HEK293 (cell line): ENCODE results near the gene ABCG1.

Experiments
- CTCF ChIA-PET: fragments of 350-600 bp; formaldehyde crosslinking; extraction: SDS; loops from one replicate; lab custom pipeline; 2021; ENCODE audit warnings: antibody characterized with exemption; lab: Yijun Ruan, JAX
- POLR2A ChIA-PET: fragments of 300-600 bp; formaldehyde crosslinking; extraction: SDS; loops from one replicate; lab custom pipeline; 2020; ENCODE audit warnings: antibody characterized with exemption, inconsistent platforms; lab: Yijun Ruan, JAX
- H3K27ac ChIP-seq: fragments of 200-500 bp; sonication (Bioruptor generic); 2 replicates; pipeline ENCODE4 v1.5.1; 2014; ENCODE audit warnings: low read depth, low read length, control low read depth, inconsistent platforms; ENCODE audit errors: extremely low read depth
- H3K36me3 ChIP-seq, 2 experiments: fragments of 200-500 bp in 1 of 2; sonication (Bioruptor generic) in 1 of 2; 1 replicate in 1 of 2; 2 replicates in 1 of 2; pipeline ENCODE4 v1.5.1; 2014 to 2017; ENCODE audit warnings: inconsistent platforms in 2 of 2, low read length in 2 of 2; ENCODE audit not compliant: control insufficient read depth in 2 of 2, insufficient read depth in 1 of 2
- H3K4me1 ChIP-seq: fragments of 200-500 bp; sonication (Bioruptor generic); 2 replicates; pipeline ENCODE4 v1.5.1; 2014; ENCODE audit warnings: mild to moderate bottlenecking, low read length, inconsistent platforms; ENCODE audit not compliant: control insufficient read depth, insufficient read depth
- H3K4me3 ChIP-seq: 2 replicates; pipeline ENCODE4 v1.5.1; 2011; ENCODE audit warnings: low read depth, mild to moderate bottlenecking, control low read depth, low read length, moderate library complexity
- H3K9me3 ChIP-seq: fragments of 200-500 bp; sonication (Bioruptor generic); 2 replicates; pipeline ENCODE4 v1.5.1; 2014; ENCODE audit warnings: low read depth, low read length, inconsistent platforms; ENCODE audit not compliant: control insufficient read depth, insufficient read depth
- KLF1 ChIP-seq: fragments of 450-650 bp; formaldehyde crosslinking; IDR thresholded peaks from 2 replicates; pipeline ENCODE4 v1.5.1; 2016; ENCODE audit warnings: missing biosample characterization, missing genetic modification characterization
- KLF8 ChIP-seq: fragments of 450-650 bp; formaldehyde crosslinking; IDR thresholded peaks from 2 replicates; pipeline ENCODE4 v1.5.1; 2016; ENCODE audit warnings: missing biosample characterization, missing genetic modification characterization
- MZF1 ChIP-seq: fragments of 450-650 bp; formaldehyde crosslinking; IDR thresholded peaks from 2 replicates; pipeline ENCODE4 v1.5.1; 2017; ENCODE audit warnings: missing biosample characterization, missing genetic modification characterization, borderline replicate concordance
- YY2 ChIP-seq: fragments of 450-650 bp; formaldehyde crosslinking; IDR thresholded peaks from 2 replicates; pipeline ENCODE4 v1.5.1; 2016; ENCODE audit warnings: missing biosample characterization, missing genetic modification characterization
- ZEB2 ChIP-seq: fragments of 450-650 bp; formaldehyde crosslinking; IDR thresholded peaks from 2 replicates; pipeline ENCODE4 v1.5.1; 2016; ENCODE audit warnings: missing biosample characterization, missing genetic modification characterization
- ZFHX2 ChIP-seq: fragments of 450-650 bp; formaldehyde crosslinking; conservative IDR thresholded peaks from 2 replicates; pipeline ENCODE4 v1.5.1; 2016; ENCODE audit warnings: missing biosample characterization, missing genetic modification characterization
- ZNF121 ChIP-seq: fragments of 450-650 bp; formaldehyde crosslinking; IDR thresholded peaks from 2 replicates; pipeline ENCODE4 v1.5.1; 2016; ENCODE audit warnings: missing biosample characterization, missing genetic modification characterization
- ZNF23 ChIP-seq: fragments of 450-650 bp; formaldehyde crosslinking; IDR thresholded peaks from 2 replicates; pipeline ENCODE4 v1.5.1; 2016; ENCODE audit warnings: missing biosample characterization, missing genetic modification characterization, borderline replicate concordance
- ZNF391 ChIP-seq: fragments of 450-650 bp; formaldehyde crosslinking; IDR thresholded peaks from 2 replicates; pipeline ENCODE4 v1.5.1; 2016; ENCODE audit warnings: low read depth, missing biosample characterization, missing genetic modification characterization, borderline replicate concordance
- ZNF404 ChIP-seq: fragments of 450-650 bp; formaldehyde crosslinking; IDR thresholded peaks from 2 replicates; pipeline ENCODE4 v1.5.1; 2017; ENCODE audit warnings: missing biosample characterization, missing genetic modification characterization
- ZNF530 ChIP-seq: fragments of 450-650 bp; formaldehyde crosslinking; IDR thresholded peaks from 2 replicates; pipeline ENCODE4 v1.5.1; 2016; ENCODE audit warnings: low read depth, missing biosample characterization, missing genetic modification characterization
- ZNF600 ChIP-seq: fragments of 450-650 bp; formaldehyde crosslinking; IDR thresholded peaks from 2 replicates; pipeline ENCODE4 v1.5.1; 2016; ENCODE audit warnings: missing biosample characterization, missing genetic modification characterization
- ZNF621 ChIP-seq: fragments of 450-650 bp; formaldehyde crosslinking; IDR thresholded peaks from 2 replicates; pipeline ENCODE4 v1.5.1; 2017; ENCODE audit warnings: missing biosample characterization, missing genetic modification characterization
- ZNF677 ChIP-seq: fragments of 450-650 bp; IDR thresholded peaks from 2 replicates; pipeline ENCODE4 v1.5.0; 2018; ENCODE audit warnings: missing biosample characterization, mild to moderate bottlenecking, missing genetic modification characterization, moderate library complexity
- ZSCAN16 ChIP-seq: fragments of 450-650 bp; formaldehyde crosslinking; IDR thresholded peaks from 2 replicates; pipeline ENCODE4 v1.5.1; 2016; ENCODE audit warnings: missing biosample characterization, missing genetic modification characterization
- ZSCAN30 ChIP-seq: fragments of 450-650 bp; IDR thresholded peaks from 2 replicates; pipeline ENCODE4 v1.5.1; 2018; ENCODE audit warnings: missing biosample characterization, mild to moderate bottlenecking, missing genetic modification characterization, moderate library complexity
- TF ChIP-seq, protein P1 (sequence below): fragments of 450-650 bp; formaldehyde crosslinking; IDR thresholded peaks from 2 replicates; pipeline ENCODE4 v1.5.1; 2017; ENCODE audit warnings: missing biosample characterization, missing genetic modification characterization
- TF ChIP-seq, protein P2 (sequence below): fragments of 450-650 bp; formaldehyde crosslinking; IDR thresholded peaks from 2 replicates; pipeline ENCODE4 v1.5.1; 2016; ENCODE audit warnings: missing biosample characterization, missing genetic modification characterization
- TF ChIP-seq, protein P3 (sequence below): fragments of 450-650 bp; formaldehyde crosslinking; IDR thresholded peaks from 2 replicates; pipeline ENCODE4 v1.5.1; 2016; ENCODE audit warnings: missing biosample characterization, missing genetic modification characterization
- TF ChIP-seq, protein P4 (sequence below): fragments of 450-650 bp; formaldehyde crosslinking; IDR thresholded peaks from 2 replicates; pipeline ENCODE4 v1.5.1; 2016; ENCODE audit warnings: missing biosample characterization, missing genetic modification characterization

The ABCG1 gene

DNA sequence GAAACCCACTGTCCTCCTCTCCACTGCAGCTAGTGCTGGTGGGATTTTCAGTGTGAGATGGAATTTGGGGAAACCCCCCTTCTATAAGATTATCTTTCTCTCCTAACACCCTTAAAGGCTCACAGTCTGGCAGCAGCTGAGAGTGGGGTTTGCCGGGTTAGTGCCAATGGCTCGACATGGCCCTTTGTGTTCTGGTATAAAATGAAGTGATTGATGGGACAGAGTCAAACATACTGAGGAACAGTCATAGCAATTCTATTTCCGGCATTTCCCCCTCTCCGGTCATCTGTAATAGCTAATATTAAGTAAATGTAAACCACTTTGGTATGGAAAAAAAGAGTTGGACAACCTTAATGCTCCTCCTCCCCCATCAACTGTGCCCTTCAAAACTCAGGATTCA, 58.7 kb downstream of the ABCG1 start:
- H3K4me3 ChIP-seq: no peak overlapping the region
- CTCF ChIA-PET: interaction anchor here (1.4 to 2.0 kb wide), 3 partner anchors 18 to 127 kb away, joined by 3 to 9 read pairs (median 5); no protein-coding TSS in a partner anchor
- no peaks in the 10 kb centered on the region for H3K36me3 ChIP-seq
- POLR2A ChIA-PET: no interaction called here
- TF ChIP-seq ZNF677: no peak
- TF ChIP-seq ZNF404 (tag by site-specific recombination): no peak
- TF ChIP-seq ZNF121 (tag by site-specific recombination): no peak
- TF ChIP-seq ZSCAN16 (tag by site-specific recombination): no peak
- no peak for TF ChIP-seq ZNF621 (tag by site-specific recombination)
- TF ChIP-seq, protein P1, sequence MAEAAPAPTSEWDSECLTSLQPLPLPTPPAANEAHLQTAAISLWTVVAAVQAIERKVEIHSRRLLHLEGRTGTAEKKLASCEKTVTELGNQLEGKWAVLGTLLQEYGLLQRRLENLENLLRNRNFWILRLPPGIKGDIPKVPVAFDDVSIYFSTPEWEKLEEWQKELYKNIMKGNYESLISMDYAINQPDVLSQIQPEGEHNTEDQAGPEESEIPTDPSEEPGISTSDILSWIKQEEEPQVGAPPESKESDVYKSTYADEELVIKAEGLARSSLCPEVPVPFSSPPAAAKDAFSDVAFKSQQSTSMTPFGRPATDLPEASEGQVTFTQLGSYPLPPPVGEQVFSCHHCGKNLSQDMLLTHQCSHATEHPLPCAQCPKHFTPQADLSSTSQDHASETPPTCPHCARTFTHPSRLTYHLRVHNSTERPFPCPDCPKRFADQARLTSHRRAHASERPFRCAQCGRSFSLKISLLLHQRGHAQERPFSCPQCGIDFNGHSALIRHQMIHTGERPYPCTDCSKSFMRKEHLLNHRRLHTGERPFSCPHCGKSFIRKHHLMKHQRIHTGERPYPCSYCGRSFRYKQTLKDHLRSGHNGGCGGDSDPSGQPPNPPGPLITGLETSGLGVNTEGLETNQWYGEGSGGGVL: no peak
- TF ChIP-seq ZNF600 (tag by site-specific recombination): no peak
- TF ChIP-seq ZNF23 (tag by site-specific recombination): no peak
- TF ChIP-seq MZF1 (tag by site-specific recombination): no peak
- TF ChIP-seq, protein P2, sequence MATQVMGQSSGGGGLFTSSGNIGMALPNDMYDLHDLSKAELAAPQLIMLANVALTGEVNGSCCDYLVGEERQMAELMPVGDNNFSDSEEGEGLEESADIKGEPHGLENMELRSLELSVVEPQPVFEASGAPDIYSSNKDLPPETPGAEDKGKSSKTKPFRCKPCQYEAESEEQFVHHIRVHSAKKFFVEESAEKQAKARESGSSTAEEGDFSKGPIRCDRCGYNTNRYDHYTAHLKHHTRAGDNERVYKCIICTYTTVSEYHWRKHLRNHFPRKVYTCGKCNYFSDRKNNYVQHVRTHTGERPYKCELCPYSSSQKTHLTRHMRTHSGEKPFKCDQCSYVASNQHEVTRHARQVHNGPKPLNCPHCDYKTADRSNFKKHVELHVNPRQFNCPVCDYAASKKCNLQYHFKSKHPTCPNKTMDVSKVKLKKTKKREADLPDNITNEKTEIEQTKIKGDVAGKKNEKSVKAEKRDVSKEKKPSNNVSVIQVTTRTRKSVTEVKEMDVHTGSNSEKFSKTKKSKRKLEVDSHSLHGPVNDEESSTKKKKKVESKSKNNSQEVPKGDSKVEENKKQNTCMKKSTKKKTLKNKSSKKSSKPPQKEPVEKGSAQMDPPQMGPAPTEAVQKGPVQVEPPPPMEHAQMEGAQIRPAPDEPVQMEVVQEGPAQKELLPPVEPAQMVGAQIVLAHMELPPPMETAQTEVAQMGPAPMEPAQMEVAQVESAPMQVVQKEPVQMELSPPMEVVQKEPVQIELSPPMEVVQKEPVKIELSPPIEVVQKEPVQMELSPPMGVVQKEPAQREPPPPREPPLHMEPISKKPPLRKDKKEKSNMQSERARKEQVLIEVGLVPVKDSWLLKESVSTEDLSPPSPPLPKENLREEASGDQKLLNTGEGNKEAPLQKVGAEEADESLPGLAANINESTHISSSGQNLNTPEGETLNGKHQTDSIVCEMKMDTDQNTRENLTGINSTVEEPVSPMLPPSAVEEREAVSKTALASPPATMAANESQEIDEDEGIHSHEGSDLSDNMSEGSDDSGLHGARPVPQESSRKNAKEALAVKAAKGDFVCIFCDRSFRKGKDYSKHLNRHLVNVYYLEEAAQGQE (tag by site-specific recombination): no peak
- TF ChIP-seq ZNF530 (tag by site-specific recombination): no peak
- TF ChIP-seq ZSCAN30: no peak
- TF ChIP-seq KLF1 (tag by site-specific recombination): no peak
- TF ChIP-seq ZNF391 (tag by site-specific recombination): no peak
- TF ChIP-seq, protein P3, sequence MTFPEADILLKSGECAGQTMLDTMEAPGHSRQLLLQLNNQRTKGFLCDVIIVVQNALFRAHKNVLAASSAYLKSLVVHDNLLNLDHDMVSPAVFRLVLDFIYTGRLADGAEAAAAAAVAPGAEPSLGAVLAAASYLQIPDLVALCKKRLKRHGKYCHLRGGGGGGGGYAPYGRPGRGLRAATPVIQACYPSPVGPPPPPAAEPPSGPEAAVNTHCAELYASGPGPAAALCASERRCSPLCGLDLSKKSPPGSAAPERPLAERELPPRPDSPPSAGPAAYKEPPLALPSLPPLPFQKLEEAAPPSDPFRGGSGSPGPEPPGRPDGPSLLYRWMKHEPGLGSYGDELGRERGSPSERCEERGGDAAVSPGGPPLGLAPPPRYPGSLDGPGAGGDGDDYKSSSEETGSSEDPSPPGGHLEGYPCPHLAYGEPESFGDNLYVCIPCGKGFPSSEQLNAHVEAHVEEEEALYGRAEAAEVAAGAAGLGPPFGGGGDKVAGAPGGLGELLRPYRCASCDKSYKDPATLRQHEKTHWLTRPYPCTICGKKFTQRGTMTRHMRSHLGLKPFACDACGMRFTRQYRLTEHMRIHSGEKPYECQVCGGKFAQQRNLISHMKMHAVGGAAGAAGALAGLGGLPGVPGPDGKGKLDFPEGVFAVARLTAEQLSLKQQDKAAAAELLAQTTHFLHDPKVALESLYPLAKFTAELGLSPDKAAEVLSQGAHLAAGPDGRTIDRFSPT: no peak
- no peak for TF ChIP-seq KLF8
- no peak for TF ChIP-seq ZEB2 (tag by site-specific recombination)
- TF ChIP-seq, protein P4, sequence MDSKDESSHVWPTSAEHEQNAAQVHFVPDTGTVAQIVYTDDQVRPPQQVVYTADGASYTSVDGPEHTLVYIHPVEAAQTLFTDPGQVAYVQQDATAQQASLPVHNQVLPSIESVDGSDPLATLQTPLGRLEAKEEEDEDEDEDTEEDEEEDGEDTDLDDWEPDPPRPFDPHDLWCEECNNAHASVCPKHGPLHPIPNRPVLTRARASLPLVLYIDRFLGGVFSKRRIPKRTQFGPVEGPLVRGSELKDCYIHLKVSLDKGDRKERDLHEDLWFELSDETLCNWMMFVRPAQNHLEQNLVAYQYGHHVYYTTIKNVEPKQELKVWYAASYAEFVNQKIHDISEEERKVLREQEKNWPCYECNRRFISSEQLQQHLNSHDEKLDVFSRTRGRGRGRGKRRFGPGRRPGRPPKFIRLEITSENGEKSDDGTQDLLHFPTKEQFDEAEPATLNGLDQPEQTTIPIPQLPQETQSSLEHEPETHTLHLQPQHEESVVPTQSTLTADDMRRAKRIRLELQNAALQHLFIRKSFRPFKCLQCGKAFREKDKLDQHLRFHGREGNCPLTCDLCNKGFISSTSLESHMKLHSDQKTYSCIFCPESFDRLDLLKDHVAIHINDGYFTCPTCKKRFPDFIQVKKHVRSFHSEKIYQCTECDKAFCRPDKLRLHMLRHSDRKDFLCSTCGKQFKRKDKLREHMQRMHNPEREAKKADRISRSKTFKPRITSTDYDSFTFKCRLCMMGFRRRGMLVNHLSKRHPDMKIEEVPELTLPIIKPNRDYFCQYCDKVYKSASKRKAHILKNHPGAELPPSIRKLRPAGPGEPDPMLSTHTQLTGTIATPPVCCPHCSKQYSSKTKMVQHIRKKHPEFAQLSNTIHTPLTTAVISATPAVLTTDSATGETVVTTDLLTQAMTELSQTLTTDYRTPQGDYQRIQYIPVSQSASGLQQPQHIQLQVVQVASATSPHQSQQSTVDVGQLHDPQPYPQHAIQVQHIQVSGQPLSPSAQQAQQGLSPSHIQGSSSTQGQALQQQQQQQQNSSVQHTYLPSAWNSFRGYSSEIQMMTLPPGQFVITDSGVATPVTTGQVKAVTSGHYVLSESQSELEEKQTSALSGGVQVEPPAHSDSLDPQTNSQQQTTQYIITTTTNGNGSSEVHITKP: no peak
- no peak for TF ChIP-seq ZFHX2
- TF ChIP-seq YY2 (tag by site-specific recombination): no peak
- no peaks in the 10 kb centered on the region for H3K4me1 ChIP-seq
- H3K27ac ChIP-seq: no peak overlapping the region
- H3K9me3 ChIP-seq: no peaks in the 10 kb centered on the region
